Spleen (tissue), 13 donors: ENCODE measurements around the gene SLC22A23. TPM values are rescaled to one million over a fixed set of nuclear protein-coding genes. Genes with fewer than 3 reads are reported as not detected.

Experiments used
- DNase-seq: peaks from one replicate; pipeline ENCODE4 v3.0.0-alpha.2; 2020
- H3K27ac ChIP-seq, 8 donors: fragments of 200-600 bp; sonication (generic) in 7 of 8; 1 replicate in 4 of 8; 2 replicates in 4 of 8; pipeline versions ENCODE4 v1.5.0 to v1.8.0; 2016 to 2021; ENCODE audit warnings: inconsistent platforms in 4 of 8, mild to moderate bottlenecking in 4 of 8, moderate library complexity in 1 of 8
- H3K27me3 ChIP-seq, 7 donors: fragments of 200-600 bp; sonication (generic) in 6 of 7; replicated peaks in 1 of 7; 1 replicate in 4 of 7; 2 replicates in 3 of 7; pipeline versions ENCODE4 v1.5.0 to v1.8.0; 2016 to 2021; ENCODE audit warnings: inconsistent platforms in 3 of 7, mild to moderate bottlenecking in 1 of 7
- H3K36me3 ChIP-seq, 6 donors: fragments of 200-600 bp; sonication (generic) in 5 of 6; 1 replicate in 4 of 6; 2 replicates in 2 of 6; pipeline versions ENCODE4 v1.5.0 to v1.8.0; 2016 to 2021; ENCODE audit warnings: inconsistent platforms in 2 of 6
- H3K4me1 ChIP-seq, 6 donors: fragments of 200-600 bp; sonication (generic) in 5 of 6; 1 replicate in 3 of 6; 2 replicates in 3 of 6; pipeline versions ENCODE4 v1.5.0 to v1.8.0; 2016 to 2021; ENCODE audit warnings: inconsistent platforms in 3 of 6
- H3K4me3 ChIP-seq, 8 donors: fragments of 200-600 bp; sonication (generic) in 7 of 8; 1 replicate in 4 of 8; 2 replicates in 4 of 8; pipeline versions ENCODE4 v1.5.0 to v1.8.0; 2016 to 2021; ENCODE audit warnings: inconsistent platforms in 4 of 8, mild to moderate bottlenecking in 4 of 8, moderate library complexity in 2 of 8
- H3K9me3 ChIP-seq, 8 donors: fragments of 200-600 bp; sonication (generic) in 7 of 8; 1 replicate in 4 of 8; 2 replicates in 4 of 8; pipeline versions ENCODE4 v1.5.0 to v1.8.0; 2016 to 2021; ENCODE audit warnings: inconsistent platforms in 4 of 8
- POLR2A ChIP-seq, 3 donors: fragments of 450-650 bp; IDR thresholded peaks; one replicate each; pipeline ENCODE4 v1.5.1; 2017; ENCODE audit warnings: antibody characterized with exemption in 3 of 3, mild to moderate bottlenecking in 1 of 3
- POLR2AphosphoS5 ChIP-seq, 3 donors: sonication (generic); formaldehyde crosslinking; IDR thresholded peaks; one replicate each; pipeline ENCODE4 v1.5.1; 2017; ENCODE audit warnings: antibody characterized with exemption in 3 of 3
- WGBS, 5 donors: extraction: QIAGEN DNeasy Blood & Tissue Kit in 3 of 5; methylation state at CpG; one replicate each; pipeline versions ENCODE4 v1.1.5 to v1.1.7; 2013 to 2018; 5-methylcytosine and 5-hydroxymethylcytosine counted together
- intact Hi-C: fragments of 100-400 bp; cut with DNase I; formaldehyde crosslinking; loops from one replicate; pipeline ENCODE4 v1.15.0; 2023; ENCODE audit warnings: low total_unique reads
- long read RNA-seq, 2 donors: transcript quantifications; one replicate each; lab custom pipeline, GENCODE V29; 2026
- polyA plus RNA-seq, 3 donors: library from polyadenylated mRNA; stranded (reverse); fragments of 200-250 nt; gene quantifications; one replicate each; pipeline ENCODE4 v1.2.1, GENCODE V29; 2013
- total RNA-seq, 7 donors: library from RNA; depleted of rRNA in 3 of 7; stranded (reverse); fragments of >200 nt in 3 of 7; fragmentation: NEBNext Ultra II Directional in 4 of 7; extraction: Animal tissue kit (Norgen Biotek cat#: 25700) in 4 of 7; gene quantifications; one replicate each; pipeline versions ENCODE4 v1.1.0 to v1.2.1, GENCODE V29; 2016 to 2021
- TF ChIP-seq, protein P1 (sequence below), 11 experiments: fragments of 200-600 bp in 7 of 11; fragments of 450-650 bp in 4 of 11; sonication (generic) in 4 of 11; IDR thresholded peaks in 8 of 11; conservative IDR thresholded peaks in 3 of 11; 1 replicate in 7 of 11; 2 replicates in 4 of 11; pipeline versions ENCODE4 v1.4.0 to v1.8.0; 2016 to 2021; ENCODE audit warnings: antibody characterized with exemption in 11 of 11, inconsistent platforms in 4 of 11, mild to moderate bottlenecking in 1 of 11
- donor health status: healthy with polysubstance abuse.
- donor health status: DM: no; HTN: no; CAD: no; lungs with moderate emphysema.
- donor health status: DM: no; HTN: no; CAD: no.
- donor health status: Bipolar disorder and iron deficiency.
- donor health status: healthy.
- donor health status: DM: no; HTN: no; CAD: no.
- donor health status: DM: yes; HTN: yes; CAD: no.

The SLC22A23 gene, protein sequence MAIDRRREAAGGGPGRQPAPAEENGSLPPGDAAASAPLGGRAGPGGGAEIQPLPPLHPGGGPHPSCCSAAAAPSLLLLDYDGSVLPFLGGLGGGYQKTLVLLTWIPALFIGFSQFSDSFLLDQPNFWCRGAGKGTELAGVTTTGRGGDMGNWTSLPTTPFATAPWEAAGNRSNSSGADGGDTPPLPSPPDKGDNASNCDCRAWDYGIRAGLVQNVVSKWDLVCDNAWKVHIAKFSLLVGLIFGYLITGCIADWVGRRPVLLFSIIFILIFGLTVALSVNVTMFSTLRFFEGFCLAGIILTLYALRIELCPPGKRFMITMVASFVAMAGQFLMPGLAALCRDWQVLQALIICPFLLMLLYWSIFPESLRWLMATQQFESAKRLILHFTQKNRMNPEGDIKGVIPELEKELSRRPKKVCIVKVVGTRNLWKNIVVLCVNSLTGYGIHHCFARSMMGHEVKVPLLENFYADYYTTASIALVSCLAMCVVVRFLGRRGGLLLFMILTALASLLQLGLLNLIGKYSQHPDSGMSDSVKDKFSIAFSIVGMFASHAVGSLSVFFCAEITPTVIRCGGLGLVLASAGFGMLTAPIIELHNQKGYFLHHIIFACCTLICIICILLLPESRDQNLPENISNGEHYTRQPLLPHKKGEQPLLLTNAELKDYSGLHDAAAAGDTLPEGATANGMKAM
- 10 to 100 TPM; 15.1 to 22.6 (median 20.2) TPM for total RNA-seq
- 1 to 10 TPM; 1.9 to 2.4 (median 2.0) TPM for polyA plus RNA-seq
- long read RNA-seq, donor 1, full-length matches to known transcripts = 1 of 1 reads
- long read RNA-seq, donor 1, partial matches to known transcripts = 0 of 1 reads
- long read RNA-seq, donor 1, other reads (novel, unspliced or antisense) = 0 of 1 reads
- long read RNA-seq, donor 2, full-length matches to known transcripts = 1 of 1 reads
- long read RNA-seq, donor 2, partial matches to known transcripts = 0 of 1 reads
- long read RNA-seq, donor 2, other reads (novel, unspliced or antisense) = 0 of 1 reads

GRCh38 chr6:3456898-3457709, at the start of gene SLC22A23:
Gene SLC22A23, minus strand, starts transcription at chr6:3457050. Its CDS starts 491 bp downstream, at chr6:3456559.
- Histone ChIP-seq H3K36me3 (no peaks in the 10 kb centered on the region), H3K27me3 (peaks cover 0 to 72% (median 54%) of the 10 kb centered on the region in 7 donors), H3K9me3 (no peaks in the 10 kb centered on the region), H3K27ac (peak within 1 kb of the TSS in 2 of 8 donors; percentile 11 to 22), H3K4me3 (peak within 1 kb of the TSS; percentile 37 to 76 (median 52)), H3K4me1 (peaks cover 6 to 36% (median 26%) of the 10 kb centered on the region in 6 donors)
- intact Hi-C loops = loop anchor here (10.0 kb wide), 1 partner anchor 172 kb away; no protein-coding TSS in a partner anchor
- DNase-seq = peak; percentile 87
- WGBS, 5 donors = 1 to 3% (median 1%) methylated on average over 43 to 96 of the region's 97 CpGs
- TF ChIP-seq POLR2AphosphoS5 (IDR thresholded peaks at IDR 0.05) (peak in 2 of 3 donors; percentile 32 to 42), POLR2A (IDR thresholded peaks at IDR 0.05) (no peak)
- TF ChIP-seq, protein P1, sequence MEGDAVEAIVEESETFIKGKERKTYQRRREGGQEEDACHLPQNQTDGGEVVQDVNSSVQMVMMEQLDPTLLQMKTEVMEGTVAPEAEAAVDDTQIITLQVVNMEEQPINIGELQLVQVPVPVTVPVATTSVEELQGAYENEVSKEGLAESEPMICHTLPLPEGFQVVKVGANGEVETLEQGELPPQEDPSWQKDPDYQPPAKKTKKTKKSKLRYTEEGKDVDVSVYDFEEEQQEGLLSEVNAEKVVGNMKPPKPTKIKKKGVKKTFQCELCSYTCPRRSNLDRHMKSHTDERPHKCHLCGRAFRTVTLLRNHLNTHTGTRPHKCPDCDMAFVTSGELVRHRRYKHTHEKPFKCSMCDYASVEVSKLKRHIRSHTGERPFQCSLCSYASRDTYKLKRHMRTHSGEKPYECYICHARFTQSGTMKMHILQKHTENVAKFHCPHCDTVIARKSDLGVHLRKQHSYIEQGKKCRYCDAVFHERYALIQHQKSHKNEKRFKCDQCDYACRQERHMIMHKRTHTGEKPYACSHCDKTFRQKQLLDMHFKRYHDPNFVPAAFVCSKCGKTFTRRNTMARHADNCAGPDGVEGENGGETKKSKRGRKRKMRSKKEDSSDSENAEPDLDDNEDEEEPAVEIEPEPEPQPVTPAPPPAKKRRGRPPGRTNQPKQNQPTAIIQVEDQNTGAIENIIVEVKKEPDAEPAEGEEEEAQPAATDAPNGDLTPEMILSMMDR (IDR thresholded peaks at IDR 0.05 in 8 of 11, conservative IDR thresholded peaks at IDR 0.05 in 3 of 11) = peak in 8 of 11 experiments; percentile 32 to 85 (median 80)

GRCh38 chr6:3506200-3506599, 49.4 kb upstream of the SLC22A23 start:
- Histone ChIP-seq H3K27ac (peak overlapping the region in 2 of 8 donors; percentile 6 to 27), H3K4me1 (peaks cover 0 to 4% (median 0%) of the 10 kb centered on the region in 6 donors), H3K27me3 (peaks cover 0 to 9% (median 0%) of the 10 kb centered on the region in 7 donors), H3K36me3 (no peaks in the 10 kb centered on the region), H3K9me3 (no peaks in the 10 kb centered on the region), H3K4me3 (no peak overlapping the region)
- WGBS, 5 donors = 50 to 71% (median 58%) methylated on average over 4 of the region's 4 CpGs
- DNase-seq = no peak
- intact Hi-C loops = no loop called here
- TF ChIP-seq, protein P1 (IDR thresholded peaks at IDR 0.05 in 8 of 11, conservative IDR thresholded peaks at IDR 0.05 in 3 of 11) = no peak
- TF ChIP-seq POLR2AphosphoS5 (IDR thresholded peaks at IDR 0.05) (no peak), POLR2A (IDR thresholded peaks at IDR 0.05) (no peak)

DNA sequence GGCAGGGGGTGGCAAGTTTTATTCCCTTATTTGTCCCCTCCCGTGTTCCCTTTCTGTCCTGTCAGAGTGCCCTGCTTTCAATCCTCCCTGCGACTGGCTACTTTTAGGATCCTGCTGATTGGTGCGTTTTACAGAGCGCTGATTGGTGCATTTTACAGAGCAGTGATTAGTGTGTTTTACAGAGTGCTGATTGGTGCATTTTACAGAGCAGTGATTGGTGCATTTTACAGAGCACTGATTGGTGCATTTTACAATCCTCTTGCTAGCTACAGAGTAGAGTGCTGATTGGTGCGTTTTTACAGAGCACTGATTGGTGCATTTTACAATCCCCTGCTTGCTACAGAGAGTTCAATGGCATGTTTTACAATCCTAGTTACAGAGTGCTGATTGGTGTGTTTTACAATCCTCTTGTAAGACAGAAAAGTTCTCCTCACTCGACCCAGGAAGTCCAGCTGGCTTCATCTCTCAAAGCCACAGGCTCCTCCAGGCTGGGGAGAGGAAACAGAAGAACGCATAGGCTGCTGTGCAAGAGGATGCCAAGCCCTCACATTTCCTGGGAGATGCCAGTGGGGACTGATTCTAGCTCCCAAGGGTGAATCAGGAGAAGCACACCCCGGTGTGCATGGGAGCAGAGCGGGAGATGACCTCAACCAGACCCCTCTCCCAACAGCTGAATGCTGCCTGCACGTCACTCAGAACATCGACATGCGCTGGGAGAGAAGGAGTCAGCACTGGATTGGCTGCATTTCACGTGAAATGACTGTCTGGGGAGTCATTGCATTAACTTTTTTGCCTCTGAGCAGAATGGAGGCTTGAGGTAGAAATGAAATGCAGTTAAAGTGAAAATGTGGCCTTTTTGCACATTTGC, 48.3 kb upstream of the SLC22A23 start:
- 83 to 91% (median 85%) methylated on average over 13 of the region's 13 CpGs for WGBS, 5 donors
- peaks cover 0 to 4% (median 0%) of the 10 kb centered on the region in 6 donors for H3K4me1 ChIP-seq
- H3K27me3 ChIP-seq = no peaks in the 10 kb centered on the region
- intact Hi-C loops = no loop called here
- H3K9me3 ChIP-seq = no peaks in the 10 kb centered on the region
- no peak overlapping the region for H3K4me3 ChIP-seq
- no peaks in the 10 kb centered on the region for H3K36me3 ChIP-seq
- H3K27ac ChIP-seq = peak overlapping the region in 1 of 8 donors; percentile 6
- DNase-seq = no peak
- TF ChIP-seq, protein P1 (IDR thresholded peaks at IDR 0.05 in 8 of 11, conservative IDR thresholded peaks at IDR 0.05 in 3 of 11) = no peak
- TF ChIP-seq POLR2AphosphoS5 (IDR thresholded peaks at IDR 0.05) (no peak), POLR2A (IDR thresholded peaks at IDR 0.05) (no peak)
